Erythroblast (primary cell): ENCODE data around the gene EPHB2.

Source experiments
- GATA1 ChIP-seq: IDR thresholded peaks from 2 replicates; pipeline ENCODE4 v1.6.1; 2011; ENCODE audit warnings: low read depth, mild to moderate bottlenecking, control low read depth, low read length, moderate library complexity
- POLR2A ChIP-seq: IDR thresholded peaks from 2 replicates; pipeline ENCODE4 v1.6.1; 2011; ENCODE audit warnings: mild to moderate bottlenecking, low read length

- TF ChIP-seq POLR2A, result no peak
- no peak for TF ChIP-seq GATA1
Measured at GRCh38 chr1:22836850-22837249, 126.2 kb downstream of the EPHB2 start.
